ENCODE results near the gene MRPL42.
"Not testable (repeated sequence)": the region's sequence is repeated elsewhere in the genome, so short reads cannot be mapped to it uniquely, and the experiment has no call there.

DNA sequence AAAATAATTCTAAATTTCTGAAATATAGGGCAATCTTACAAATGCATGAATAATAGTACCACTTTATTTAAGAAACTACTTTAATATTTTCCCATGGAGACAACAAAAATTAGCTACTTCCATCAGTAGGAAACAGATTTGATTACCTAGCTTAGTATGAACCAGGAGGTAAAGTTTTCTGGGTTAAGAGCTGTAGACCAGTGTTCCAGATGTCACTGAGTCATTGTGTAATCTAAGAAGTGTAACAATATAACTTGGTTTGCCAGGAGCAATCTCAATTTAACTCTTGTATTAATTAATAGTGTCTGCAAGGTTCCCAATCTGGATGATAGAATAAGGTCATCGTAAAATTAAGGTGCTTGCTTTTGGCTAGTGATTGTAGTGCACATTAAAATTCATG lies 31.5 kb downstream of the MRPL42 start:
- not testable (repeated sequence) for TF ChIP-seq CTCF, POLR2A (IDR thresholded peaks at IDR 0.05)
